ENCODE results near the gene RIPK1.

DNA sequence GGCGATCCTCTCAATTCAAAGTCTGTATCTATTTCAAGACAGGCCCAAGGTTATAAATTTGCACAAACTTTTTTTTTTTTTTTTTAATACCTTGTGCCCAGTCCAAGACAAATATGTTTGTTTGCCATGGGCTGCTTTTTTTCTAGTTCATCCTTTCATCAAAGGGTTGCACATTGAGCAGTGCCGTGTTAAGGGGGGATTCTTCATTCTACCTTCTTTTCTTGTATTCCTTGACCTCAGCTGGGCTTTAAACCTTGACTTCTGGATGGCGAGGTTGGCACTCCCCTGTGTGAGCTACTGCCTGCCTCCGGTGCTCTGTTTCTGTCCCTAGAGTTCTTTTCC, 7.4 kb downstream of the RIPK1 start:
- TF ChIP-seq EZH2 (IDR thresholded peaks at IDR 0.05; ENCODE audit: insufficient read depth, poor library complexity, severe bottlenecking) (no peak), EZH2phosphoT487 (IDR thresholded peaks at IDR 0.05; ENCODE audit: insufficient read depth, low read depth) (no peak)

Data from GM23248 (cell line).